ENCODE measurements around the gene UBE2K.
"Not testable (repeated sequence)": the region's sequence is repeated elsewhere in the genome, so short reads cannot be mapped to it uniquely, and the experiment has no call there.

The UBE2K gene

DNA sequence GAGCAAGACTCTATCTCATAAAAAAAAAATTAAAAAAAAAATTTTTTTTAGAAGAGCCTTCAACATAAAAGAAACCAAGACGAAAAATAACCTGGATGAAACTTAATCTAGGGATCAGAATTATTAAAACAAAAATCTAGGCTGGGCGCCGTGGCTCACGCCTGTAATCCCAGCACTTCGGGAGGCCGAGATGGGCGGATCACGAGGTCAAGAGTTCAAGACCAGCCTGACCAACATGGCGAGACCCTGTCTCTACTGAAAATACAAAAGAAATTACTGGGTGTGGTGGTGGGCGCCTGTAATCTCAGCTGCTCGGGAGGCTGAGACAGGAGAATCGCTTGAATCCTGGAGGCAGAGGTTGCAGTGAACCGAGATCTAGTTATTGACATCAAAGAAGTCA is 95.0 kb downstream of the UBE2K start:
- not testable (repeated sequence) for H3K27me3 ChIP-seq (ENCODE audit: control insufficient read depth in 3 of 3, insufficient read depth in 3 of 3, low read depth in 1 of 3, low read length in 3 of 3); H2BK120ac ChIP-seq (ENCODE audit: low read depth, low read length); H4K91ac ChIP-seq (ENCODE audit: low read depth, low read length, poor library complexity); H3K23ac ChIP-seq (ENCODE audit: low read depth, low read length, poor library complexity); DNase-seq (ENCODE audit: low spot score); H3K79me1 ChIP-seq (ENCODE audit: low read depth, low read length); H3K4ac ChIP-seq (ENCODE audit: low read length); H3K4me1 ChIP-seq (ENCODE audit: control insufficient read depth in 2 of 2, insufficient read depth in 1 of 2, low read depth in 1 of 2, low read length in 2 of 2); H3K27ac ChIP-seq (replicated peaks; ENCODE audit: low read length); H2AFZ ChIP-seq (ENCODE audit: low read length); H3K18ac ChIP-seq (ENCODE audit: low read length); H2BK12ac ChIP-seq (ENCODE audit: low read length); H3K4me2 ChIP-seq (ENCODE audit: insufficient read depth, low read length, poor library complexity, severe bottlenecking); H3K36me3 ChIP-seq (replicated peaks in 1 of 2; ENCODE audit: control insufficient read depth in 2 of 2, insufficient read depth in 2 of 2, low read length in 2 of 2); H3K14ac ChIP-seq (ENCODE audit: low read length); H2BK15ac ChIP-seq (ENCODE audit: low read length); H2AK5ac ChIP-seq (ENCODE audit: low read depth, low read length); H3K4me3 ChIP-seq (ENCODE audit: low read length in 2 of 2); H3K9ac ChIP-seq (ENCODE audit: low read depth, low read length, poor library complexity); H3K9me3 ChIP-seq (replicated peaks in 1 of 2; ENCODE audit: control insufficient read depth in 2 of 2, insufficient read depth in 1 of 2, low read depth in 1 of 2, low read length in 2 of 2); H2BK5ac ChIP-seq (ENCODE audit: low read length); H4K8ac ChIP-seq (ENCODE audit: low read depth, low read length)
- WGBS, 2 donors (ENCODE audit: extremely low coverage in 2 of 2, insufficient read length in 2 of 2, insufficient replicate concordance in 1 of 2) = no CpG with 5 or more reads among the region's 13 CpGs

DNA sequence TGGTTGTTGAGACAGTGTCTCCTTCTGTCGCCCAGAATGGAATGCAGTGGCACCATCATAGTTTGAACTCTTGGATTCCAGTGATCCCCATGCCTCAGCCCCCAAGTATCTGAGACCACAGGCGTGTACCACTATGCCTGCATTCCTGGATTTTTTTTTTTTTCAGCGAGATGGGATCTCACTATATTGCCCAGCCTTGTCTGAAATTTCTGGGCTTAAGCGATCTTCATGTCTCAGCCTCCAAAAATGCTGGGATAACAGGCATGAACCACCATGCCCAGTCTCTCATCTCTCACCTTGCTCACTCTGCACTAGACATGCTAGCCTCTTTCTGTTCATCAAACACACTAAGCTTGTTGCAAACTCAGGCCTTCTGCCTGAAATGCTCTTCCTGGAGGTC is 104.1 kb downstream of the UBE2K start:
- Histone ChIP-seq H4K8ac (ENCODE audit: low read depth, low read length) (no peak overlapping the region), H2BK120ac (ENCODE audit: low read depth, low read length) (no peak overlapping the region), H2AFZ (ENCODE audit: low read length) (no peak overlapping the region), H3K36me3 (replicated peaks in 1 of 2; ENCODE audit: control insufficient read depth in 2 of 2, insufficient read depth in 2 of 2, low read length in 2 of 2) (no peaks in the 10 kb centered on the region), H3K27ac (replicated peaks; ENCODE audit: low read length) (no peak overlapping the region), H3K9ac (ENCODE audit: low read depth, low read length, poor library complexity) (no peak overlapping the region), H3K4me3 (ENCODE audit: low read length in 2 of 2) (no peak overlapping the region), H3K23ac (ENCODE audit: low read depth, low read length, poor library complexity) (no peak overlapping the region), H3K4ac (ENCODE audit: low read length) (no peak overlapping the region), H4K91ac (ENCODE audit: low read depth, low read length, poor library complexity) (no peak overlapping the region), H3K79me1 (ENCODE audit: low read depth, low read length) (peaks cover 1% of the 10 kb centered on the region), H3K18ac (ENCODE audit: low read length) (no peak overlapping the region), H3K9me3 (replicated peaks in 1 of 2; ENCODE audit: control insufficient read depth in 2 of 2, insufficient read depth in 1 of 2, low read depth in 1 of 2, low read length in 2 of 2) (no peaks in the 10 kb centered on the region), H3K27me3 (ENCODE audit: control insufficient read depth in 3 of 3, insufficient read depth in 3 of 3, low read depth in 1 of 3, low read length in 3 of 3) (no peaks in the 10 kb centered on the region), H3K4me1 (ENCODE audit: control insufficient read depth in 2 of 2, insufficient read depth in 1 of 2, low read depth in 1 of 2, low read length in 2 of 2) (no peaks in the 10 kb centered on the region), H2BK12ac (ENCODE audit: low read length) (no peak overlapping the region), H3K14ac (ENCODE audit: low read length) (no peak overlapping the region), H3K4me2 (ENCODE audit: insufficient read depth, low read length, poor library complexity, severe bottlenecking) (no peak overlapping the region), H2BK5ac (ENCODE audit: low read length) (no peak overlapping the region), H2BK15ac (ENCODE audit: low read length) (no peak overlapping the region), H2AK5ac (ENCODE audit: low read depth, low read length) (no peak overlapping the region)
- no peak for DNase-seq (ENCODE audit: low spot score)
- no CpG with 5 or more reads among the region's 4 CpGs for WGBS, 2 donors (ENCODE audit: extremely low coverage in 2 of 2, insufficient read length in 2 of 2, insufficient replicate concordance in 1 of 2)

DNA sequence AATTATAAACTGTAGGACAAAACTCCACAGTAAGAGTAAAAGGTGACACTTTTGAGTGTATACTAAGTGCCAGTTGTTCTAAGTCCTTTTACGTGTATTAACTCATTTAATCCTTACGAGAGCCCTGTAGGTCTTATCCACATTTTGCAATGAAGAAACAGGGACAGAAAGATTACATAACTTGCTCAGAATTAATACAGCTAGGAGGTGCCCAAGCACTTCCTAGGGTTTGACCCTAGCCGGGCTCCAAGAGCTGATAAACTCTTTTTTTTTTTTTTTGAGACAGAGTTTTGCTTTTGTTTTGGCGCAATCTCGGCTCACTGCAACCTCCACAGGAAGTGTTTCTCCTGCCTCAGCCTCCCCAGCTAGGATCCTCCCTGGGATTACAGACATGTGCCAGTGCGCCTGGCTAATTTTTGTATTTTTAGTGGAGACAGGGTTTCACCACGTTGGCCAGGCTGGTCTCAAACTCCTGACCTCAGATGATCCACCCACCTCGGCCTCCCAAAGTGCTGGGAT is 110.4 kb downstream of the UBE2K start:
- no peak overlapping the region for H3K4me2 ChIP-seq (ENCODE audit: insufficient read depth, low read length, poor library complexity, severe bottlenecking)
- H3K4me1 ChIP-seq (ENCODE audit: control insufficient read depth in 2 of 2, insufficient read depth in 1 of 2, low read depth in 1 of 2, low read length in 2 of 2) = no peaks in the 10 kb centered on the region
- H2BK15ac ChIP-seq (ENCODE audit: low read length) = no peak overlapping the region
- no peak overlapping the region for H2AK5ac ChIP-seq (ENCODE audit: low read depth, low read length)
- no peak overlapping the region for H3K18ac ChIP-seq (ENCODE audit: low read length)
- H3K9me3 ChIP-seq (replicated peaks in 1 of 2; ENCODE audit: control insufficient read depth in 2 of 2, insufficient read depth in 1 of 2, low read depth in 1 of 2, low read length in 2 of 2) = no peaks in the 10 kb centered on the region
- DNase-seq (ENCODE audit: low spot score) = no peak
- H3K4ac ChIP-seq (ENCODE audit: low read length) = no peak overlapping the region
- H2BK12ac ChIP-seq (ENCODE audit: low read length) = no peak overlapping the region
- no peaks in the 10 kb centered on the region for H3K27me3 ChIP-seq (ENCODE audit: control insufficient read depth in 3 of 3, insufficient read depth in 3 of 3, low read depth in 1 of 3, low read length in 3 of 3)
- H4K91ac ChIP-seq (ENCODE audit: low read depth, low read length, poor library complexity) = no peak overlapping the region
- no peak overlapping the region for H3K4me3 ChIP-seq (ENCODE audit: low read length in 2 of 2)
- no peak overlapping the region for H3K27ac ChIP-seq (replicated peaks; ENCODE audit: low read length)
- no peak overlapping the region for H3K14ac ChIP-seq (ENCODE audit: low read length)
- no peak overlapping the region for H2BK5ac ChIP-seq (ENCODE audit: low read length)
- H3K79me1 ChIP-seq (ENCODE audit: low read depth, low read length) = no peaks in the 10 kb centered on the region
- H2AFZ ChIP-seq (ENCODE audit: low read length) = no peak overlapping the region
- H3K23ac ChIP-seq (ENCODE audit: low read depth, low read length, poor library complexity) = no peak overlapping the region
- no CpG with 5 or more reads among the region's 8 CpGs for WGBS, 2 donors (ENCODE audit: extremely low coverage in 2 of 2, insufficient read length in 2 of 2, insufficient replicate concordance in 1 of 2)
- H4K8ac ChIP-seq (ENCODE audit: low read depth, low read length) = no peak overlapping the region
- H3K36me3 ChIP-seq (replicated peaks in 1 of 2; ENCODE audit: control insufficient read depth in 2 of 2, insufficient read depth in 2 of 2, low read length in 2 of 2) = no peaks in the 10 kb centered on the region
- H2BK120ac ChIP-seq (ENCODE audit: low read depth, low read length) = no peak overlapping the region
- H3K9ac ChIP-seq (ENCODE audit: low read depth, low read length, poor library complexity) = no peak overlapping the region

DNA sequence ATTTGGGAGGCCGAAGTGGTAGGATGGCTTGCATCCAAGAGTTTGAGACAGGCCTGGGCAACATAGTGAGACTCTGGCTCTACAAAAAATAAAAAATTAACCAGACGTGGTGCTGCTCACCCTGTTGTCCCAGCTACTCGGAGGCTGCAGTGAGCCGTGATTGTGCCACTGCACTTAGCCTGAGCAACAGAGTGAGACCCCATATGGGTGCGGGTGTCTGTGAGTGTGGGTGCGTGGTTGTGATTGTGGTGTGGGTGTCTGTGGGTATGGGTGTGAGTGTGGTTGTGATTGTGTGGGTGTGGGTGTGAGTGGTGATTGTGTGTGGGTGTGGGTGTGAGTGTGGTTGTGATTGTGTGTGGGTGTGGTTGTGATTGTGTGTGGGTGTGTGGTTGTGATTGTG is 114.6 kb downstream of the UBE2K start:
- Histone ChIP-seq H2AK5ac (ENCODE audit: low read depth, low read length) (no peak overlapping the region), H3K4me3 (ENCODE audit: low read length in 2 of 2) (no peak overlapping the region), H3K4ac (ENCODE audit: low read length) (no peak overlapping the region), H2BK120ac (ENCODE audit: low read depth, low read length) (no peak overlapping the region), H2BK12ac (ENCODE audit: low read length) (no peak overlapping the region), H3K27ac (replicated peaks; ENCODE audit: low read length) (no peak overlapping the region), H3K9ac (ENCODE audit: low read depth, low read length, poor library complexity) (no peak overlapping the region), H3K9me3 (replicated peaks in 1 of 2; ENCODE audit: control insufficient read depth in 2 of 2, insufficient read depth in 1 of 2, low read depth in 1 of 2, low read length in 2 of 2) (peaks cover 0 to 7% of the 10 kb centered on the region in 2 donors), H3K23ac (ENCODE audit: low read depth, low read length, poor library complexity) (no peak overlapping the region), H3K4me2 (ENCODE audit: insufficient read depth, low read length, poor library complexity, severe bottlenecking) (no peak overlapping the region), H3K36me3 (replicated peaks in 1 of 2; ENCODE audit: control insufficient read depth in 2 of 2, insufficient read depth in 2 of 2, low read length in 2 of 2) (no peaks in the 10 kb centered on the region), H2BK5ac (ENCODE audit: low read length) (no peak overlapping the region), H2BK15ac (ENCODE audit: low read length) (no peak overlapping the region), H4K91ac (ENCODE audit: low read depth, low read length, poor library complexity) (no peak overlapping the region), H2AFZ (ENCODE audit: low read length) (no peak overlapping the region), H4K8ac (ENCODE audit: low read depth, low read length) (no peak overlapping the region), H3K27me3 (ENCODE audit: control insufficient read depth in 3 of 3, insufficient read depth in 3 of 3, low read depth in 1 of 3, low read length in 3 of 3) (no peaks in the 10 kb centered on the region), H3K18ac (ENCODE audit: low read length) (no peak overlapping the region), H3K4me1 (ENCODE audit: control insufficient read depth in 2 of 2, insufficient read depth in 1 of 2, low read depth in 1 of 2, low read length in 2 of 2) (peaks cover 0 to 4% of the 10 kb centered on the region in 2 donors), H3K14ac (ENCODE audit: low read length) (no peak overlapping the region), H3K79me1 (ENCODE audit: low read depth, low read length) (peaks cover 3% of the 10 kb centered on the region)
- WGBS, 2 donors (ENCODE audit: extremely low coverage in 2 of 2, insufficient read length in 2 of 2, insufficient replicate concordance in 1 of 2) = 100% methylated on average over 1 of the region's 6 CpGs; no CpG with 5 or more reads in 1 of the 2 donors
- DNase-seq (ENCODE audit: low spot score) = no peak

Measured in neuronal stem cell (in vitro differentiated cells).